HepG2 (cell line): Measurements from ENCODE around the gene ZFAND2B. TPM values are rescaled to one million over a fixed set of nuclear protein-coding genes. Genes with fewer than 3 reads are reported as not detected.

ENCODE experiments used
- ADNP ChIP-seq: sonication (generic); formaldehyde crosslinking; IDR thresholded peaks from 2 replicates; pipeline ENCODE4 v1.4.0; 2020; ENCODE audit warnings: missing genetic modification reagents
- ATRX ChIP-seq: sonication (generic); formaldehyde crosslinking; IDR thresholded peaks from 2 replicates; pipeline ENCODE4 v1.4.0; 2020; ENCODE audit warnings: missing genetic modification reagents, borderline replicate concordance
- CEBPZ ChIP-seq: IDR thresholded peaks from 2 replicates; pipeline ENCODE4 v1.6.1; 2012; ENCODE audit warnings: low read length, improper control_type of control experiment
- CENPBD1 ChIP-seq: sonication (generic); formaldehyde crosslinking; IDR thresholded peaks from 2 replicates; pipeline ENCODE4 v1.8.0; 2022; ENCODE audit warnings: missing genetic modification reagents, low read depth, mild to moderate bottlenecking, borderline replicate concordance
- HES4 ChIP-seq: sonication (generic); formaldehyde crosslinking; IDR thresholded peaks from 2 replicates; pipeline ENCODE4 v1.9.0; 2021; ENCODE audit warnings: mild to moderate bottlenecking, missing genetic modification reagents, borderline replicate concordance
- HHEX ChIP-seq: IDR thresholded peaks from 2 replicates; pipeline ENCODE4 v1.6.1; 2016; ENCODE audit warnings: control low read depth
- POLR2AphosphoS2 ChIP-seq: IDR thresholded peaks from 2 replicates; pipeline ENCODE4 v1.6.1; 2011; ENCODE audit warnings: low read depth, low read length, improper control_type of control experiment
- PRDM15 ChIP-seq: sonication (generic); formaldehyde crosslinking; IDR thresholded peaks from 2 replicates; pipeline ENCODE4 v1.4.0; 2020; ENCODE audit warnings: missing genetic modification reagents
- ZBED4 ChIP-seq: sonication (generic); formaldehyde crosslinking; IDR thresholded peaks from 2 replicates; pipeline ENCODE4 v1.4.0; 2020; ENCODE audit warnings: missing genetic modification reagents, borderline replicate concordance
- ZFP1 ChIP-seq: IDR thresholded peaks from 2 replicates; pipeline ENCODE4 v1.6.1; 2016
- ZNF317 ChIP-seq: sonication (generic); formaldehyde crosslinking; IDR thresholded peaks from 2 replicates; pipeline ENCODE4 v1.5.0; 2020; ENCODE audit warnings: mild to moderate bottlenecking, missing genetic modification reagents
- ZNF678 ChIP-seq: sonication (generic); formaldehyde crosslinking; IDR thresholded peaks from 2 replicates; pipeline ENCODE4 v1.4.0; 2020; ENCODE audit warnings: mild to moderate bottlenecking, missing genetic modification reagents
- ZNF770 ChIP-seq: sonication (generic); formaldehyde crosslinking; IDR thresholded peaks from 2 replicates; pipeline ENCODE4 v1.5.0; 2020; ENCODE audit warnings: mild to moderate bottlenecking, missing genetic modification reagents
- ZNF777 ChIP-seq: sonication (generic); formaldehyde crosslinking; IDR thresholded peaks from 2 replicates; pipeline ENCODE4 v1.4.0; 2020; ENCODE audit warnings: missing genetic modification reagents
- ZNF781 ChIP-seq: sonication (generic); formaldehyde crosslinking; IDR thresholded peaks from 2 replicates; pipeline ENCODE4 v1.5.1; 2020; ENCODE audit warnings: borderline replicate concordance, mild to moderate bottlenecking, missing genetic modification reagents; ENCODE audit errors: not compliant biosample characterization
- polyA plus RNA-seq, 8 experiments: library from polyadenylated mRNA; depleted of rRNA in 3 of 8; stranded (reverse) in 7 of 8; unstranded in 1 of 8; fragments of >200 nt; fragmentation: Illumina TruSeq in 4 of 8; extraction: Trizol in 4 of 8; gene quantifications; 2 replicates each; pipeline versions ENCODE4 v1.2.1 to v1.2.3, GENCODE V29; 2011 to 2016; ENCODE audit warnings: low read depth in 4 of 8, missing spikeins in 1 of 8, mixed read lengths in 1 of 8; ENCODE audit not compliant: insufficient read depth in 1 of 8
- total RNA-seq, 5 experiments: library from RNA; depleted of rRNA; stranded (reverse); fragments of >200 nt; fragmentation: Illumina TruSeq; extraction: Trizol; gene quantifications; 2 replicates each; pipeline ENCODE4 v1.2.3, GENCODE V29; 2016; ENCODE audit warnings: low read depth in 1 of 5

ZFAND2B gene
- total and polyA plus RNA-seq, 2 of the 13 experiments (the other 11 are each of a cell fraction or from before 2014, with no cell fraction given): 53.3 to 115 TPM

- TF ChIP-seq CEBPZ (no peak), ZBED4 (CRISPR knock-in tag) (peak; percentile 42), ZNF781 (CRISPR knock-in tag) (no peak), ZNF317 (CRISPR knock-in tag) (no peak), ZNF770 (no peak), HHEX (CRISPR knock-in tag) (no peak), ZNF777 (CRISPR knock-in tag) (no peak), ADNP (CRISPR knock-in tag) (no peak), ATRX (CRISPR knock-in tag) (no peak), PRDM15 (no peak), POLR2AphosphoS2 (no peak), CENPBD1 (no peak), ZNF678 (no peak), ZFP1 (0 out of 2 replicates have a peak, but pooled peaks have one; percentile 43), HES4 (CRISPR knock-in tag) (no peak)
These were observed 42.8 kb downstream of the ZFAND2B start (continued) for GRCh38 chr2:219249203-219249980.
